Heart right ventricle (tissue), 16 donors: ENCODE measurements around the gene CHMP1B. TPM values are rescaled to one million over a fixed set of nuclear protein-coding genes. Genes with fewer than 3 reads are reported as not detected.
A peak's percentile ranks its signal among the peaks of the same experiment; 100 is the strongest.

Experiments used
- ATAC-seq, 8 donors: fragments of 200-7000 bp; cut with Tn5 transposase; one replicate each; pipeline ENCODE4 v1.9.1; 2020; ENCODE audit warnings: mild to moderate bottlenecking in 8 of 8, moderate library complexity in 8 of 8, moderate number of reproducible peaks in 1 of 8
- DNase-seq, 2 donors: peaks; one replicate each; pipeline ENCODE4 v3.0.0-alpha.2; 2020
- H3K27ac ChIP-seq, 10 donors: fragments of 200-600 bp; sonication (generic) in 2 of 10; one replicate each; pipeline versions ENCODE4 v1.5.0 to v1.8.0; 2020 to 2022; ENCODE audit warnings: mild to moderate bottlenecking in 3 of 10
- H3K27me3 ChIP-seq, 7 donors: fragments of 200-600 bp; one replicate each; pipeline ENCODE4 v1.8.0; 2021 to 2022; ENCODE audit warnings: mild to moderate bottlenecking in 2 of 7
- H3K36me3 ChIP-seq, 9 donors: fragments of 200-600 bp; sonication (generic) in 1 of 9; one replicate each; pipeline versions ENCODE4 v1.5.0 to v1.8.0; 2020 to 2022; ENCODE audit warnings: mild to moderate bottlenecking in 2 of 9
- H3K4me1 ChIP-seq, 9 donors: fragments of 200-600 bp; sonication (generic) in 1 of 9; one replicate each; pipeline versions ENCODE4 v1.5.0 to v1.8.0; 2020 to 2022; ENCODE audit warnings: mild to moderate bottlenecking in 4 of 9
- H3K4me3 ChIP-seq, 10 donors: fragments of 200-600 bp; sonication (generic) in 2 of 10; one replicate each; pipeline versions ENCODE4 v1.5.0 to v1.8.0; 2020 to 2022; ENCODE audit warnings: mild to moderate bottlenecking in 7 of 10, moderate library complexity in 2 of 10
- H3K9me3 ChIP-seq, 11 donors: fragments of 200-600 bp in 10 of 11; sonication (generic) in 2 of 11; one replicate each; pipeline versions ENCODE4 v1.5.0 to v1.8.0; 2013 to 2022; ENCODE audit warnings: mild to moderate bottlenecking in 2 of 11, control low read depth in 1 of 11, moderate library complexity in 1 of 11
- CTCF ChIP-seq, 9 donors: fragments of 200-600 bp; sonication (generic) in 2 of 9; IDR thresholded peaks; one replicate each; pipeline versions ENCODE4 v1.5.0 to v1.8.0; 2021 to 2022; ENCODE audit warnings: antibody characterized with exemption in 9 of 9, mild to moderate bottlenecking in 5 of 9, moderate library complexity in 1 of 9
- WGBS, 2 donors: extraction: QIAGEN DNeasy Blood & Tissue Kit; methylation state at CpG; one replicate each; pipeline ENCODE4 v1.1.7; 2013; ENCODE audit warnings: inconsistent platforms in 1 of 2; 5-methylcytosine and 5-hydroxymethylcytosine counted together
- intact Hi-C, 10 donors: fragments of 100-400 bp; cut with DNase I; formaldehyde crosslinking; loops; one replicate each; pipeline versions ENCODE4 v1.11.1 to v1.14.2; 2022
- polyA plus RNA-seq, 2 donors: library from polyadenylated mRNA; stranded (reverse); fragments of 200-250 nt; gene quantifications; one replicate each; pipeline ENCODE4 v1.2.3, GENCODE V29; 2013
- total RNA-seq, 10 donors: library from RNA; stranded (reverse); fragmentation: NEBNext Ultra II Directional in 3 of 10; extraction: Animal tissue kit (Norgen Biotek cat#: 25700) in 3 of 10; gene quantifications; one replicate each; pipeline versions ENCODE4 v1.2.1 to v1.2.4, GENCODE V29; 2021 to 2023
- donor health status: Arrhythmogenic right ventricular cardiomyopathy.
- donor health status: ischemic (EF 13 %, LVEDD 7.1; RV severe dilation, severe dysfunction).
- donor health status: healthy with polysubstance abuse.
- donor health status: DM: no; HTN: yes; CAD: no.
- donor health status: DM: no; HTN: no; CAD: no.
- donor health status: ischemic (EF 25% LVEDD 6.9; RV normal size, moderate dysfunction).
- donor health status: ischemic (EF 25% LVEDD 5.7; RV mildly dilated, moderate dysfunction).
- donor health status: healthy.
- donor health status: DM: yes; HTN: yes; CAD: no.
- donor health status: Ischemic cardiomyopathy.
- donor health status: ischemic (EF 35%, LVEDD 5.7; RV mildly dilated, moderate dysfunction).
- donor health status: nonischemic (EF 11% LVEDD 7.7; RV severe dilation, severe dysfunction).
- donor health status: DM: yes; HTN: yes; CAD: no.
- donor health status: PGD.
- donor health status: ischemic (EF 29% LVEDD 5.4; RV normal size, mild dysfunction).
- donor health status: nonischemic (EF 23%, LVEDD 6.1; RV moderate dilation, normal function).

CHMP1B gene
- total and polyA plus RNA-seq, 12 donors, result 16.3 to 53.7 (median 36.3) TPM

DNA sequence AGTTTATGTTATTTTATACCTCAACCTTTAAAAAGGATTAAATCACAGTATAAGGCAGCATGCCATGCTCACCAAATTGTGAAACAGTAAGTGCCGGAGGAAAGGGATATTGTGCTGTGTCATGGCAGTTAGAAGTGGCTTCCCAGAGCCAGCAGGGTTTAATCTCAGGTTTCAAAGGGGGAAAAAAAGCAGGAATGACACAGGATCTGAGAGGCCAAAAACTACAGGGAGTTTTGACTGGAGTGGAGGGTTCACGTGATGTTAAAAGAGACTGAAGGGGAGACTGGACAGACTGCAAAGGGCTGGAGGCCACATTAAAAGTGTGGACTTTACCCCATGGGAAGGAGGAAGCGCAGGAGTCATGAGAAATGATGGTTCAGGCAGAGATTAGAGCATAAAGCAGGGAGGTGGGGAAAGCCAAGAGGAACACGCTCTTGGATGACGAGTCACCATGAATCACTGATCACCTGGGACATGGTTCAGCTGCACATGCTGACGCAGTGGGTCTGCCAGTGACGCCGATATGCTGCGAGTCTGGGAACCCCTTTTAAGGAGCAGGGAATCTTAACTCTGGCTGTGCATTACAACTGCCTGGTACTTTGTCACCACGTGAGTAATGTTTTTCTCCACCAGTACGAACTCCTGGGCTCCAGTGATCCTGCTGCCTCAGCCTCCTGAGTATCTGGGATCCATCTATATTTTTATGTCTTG, 6.1 kb downstream of the CHMP1B start:
- no peaks in the 10 kb centered on the region for H3K27me3 ChIP-seq
- TF ChIP-seq CTCF (IDR thresholded peaks at IDR 0.05), result no peak
- no peaks in the 10 kb centered on the region for H3K9me3 ChIP-seq
- WGBS, 2 donors, result 37 to 43% methylated on average over 11 of the region's 11 CpGs
- H3K27ac ChIP-seq, result peak overlapping the region in 9 of 10 donors; percentile 9 to 83 (median 72)
- DNase-seq (peak; percentile 34 to 51), ATAC-seq (peak; percentile 44 to 96 (median 80))
- H3K4me1 ChIP-seq, result peaks cover 0 to 73% (median 24%) of the 10 kb centered on the region in 9 donors
- peak overlapping the region in 3 of 10 donors; percentile 13 to 16 (median 14) for H3K4me3 ChIP-seq
- intact Hi-C loops, result loop anchor here in 4 of 10 donors (5.0 to 10.0 kb wide), 4 partner anchors 47 to 127 kb away; partner anchors contain the start of genes MPPE1 (in 3 of the 4) and IMPA2 (in 1 of the 4)
- peaks cover 0 to 26% (median 0%) of the 10 kb centered on the region in 9 donors for H3K36me3 ChIP-seq

- TF ChIP-seq CTCF (IDR thresholded peaks at IDR 0.05), result no peak
- H3K27ac ChIP-seq, result no peak overlapping the region
Measured at GRCh38 chr18:11859282-11859830, 8.1 kb downstream of the CHMP1B start.

DNA sequence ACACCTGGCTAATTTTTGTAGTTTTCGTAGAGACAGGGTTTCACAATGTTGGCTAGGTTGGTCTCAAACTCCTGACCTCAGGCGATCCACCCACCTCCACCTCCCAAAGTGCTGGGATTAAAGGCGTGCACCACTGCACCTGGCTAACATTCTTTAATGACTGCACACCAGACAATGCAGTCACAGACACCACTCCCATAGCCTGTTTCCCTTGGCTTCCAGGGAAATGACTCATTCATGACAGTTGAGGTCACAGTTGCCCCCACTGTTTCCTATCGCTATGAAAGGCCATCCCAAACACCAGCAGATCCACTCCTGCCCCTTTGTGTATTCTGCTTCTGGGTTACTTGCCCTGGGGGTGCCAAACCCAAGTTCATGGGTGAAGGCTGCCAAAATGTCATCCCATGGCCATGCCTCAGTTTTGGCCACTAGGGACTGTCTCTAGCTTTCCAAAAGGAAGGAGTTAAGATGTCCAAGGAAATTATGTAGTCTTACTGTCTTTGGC, 8.7 kb downstream of the CHMP1B start:
- H3K9me3 ChIP-seq, result no peaks in the 10 kb centered on the region
- H3K4me3 ChIP-seq, result no peak overlapping the region
- WGBS, 2 donors, result 68 to 72% methylated on average over 4 of the region's 4 CpGs
- ATAC-seq, result peak in 3 of 8 donors; percentile 22 to 37 (median 23)
- intact Hi-C loops, result loop anchor here in 5 of 10 donors (5.0 to 10.0 kb wide), 5 partner anchors 45 to 205 kb away; partner anchors contain the start of genes MPPE1 (in 3 of the 5) and IMPA2 (in 1 of the 5)
- peaks cover 0 to 6% (median 0%) of the 10 kb centered on the region in 9 donors for H3K36me3 ChIP-seq
- no peak for DNase-seq
- peak overlapping the region in 1 of 10 donors; percentile 57 for H3K27ac ChIP-seq
- no peak for TF ChIP-seq CTCF (IDR thresholded peaks at IDR 0.05)
- H3K27me3 ChIP-seq, result no peaks in the 10 kb centered on the region
- H3K4me1 ChIP-seq, result peaks cover 0 to 49% (median 7%) of the 10 kb centered on the region in 9 donors

More at GRCh38 chr18:11859282-11859830, 8.1 kb downstream of the CHMP1B start:
- Histone ChIP-seq H3K4me3 (no peak overlapping the region), H3K4me1 (peaks cover 0 to 55% (median 8%) of the 10 kb centered on the region in 9 donors), H3K9me3 (no peaks in the 10 kb centered on the region), H3K27me3 (no peaks in the 10 kb centered on the region), H3K36me3 (peaks cover 0 to 12% (median 0%) of the 10 kb centered on the region in 9 donors)
- no peak for DNase-seq
- no peak for ATAC-seq
- 94 to 95% methylated on average over 7 of the region's 7 CpGs for WGBS, 2 donors
- intact Hi-C loops, result loop anchor here in 4 of 10 donors (5.0 to 10.0 kb wide), 4 partner anchors 45 to 127 kb away; partner anchors contain the start of genes MPPE1 (in 3 of the 4) and IMPA2 (in 1 of the 4)
